IPS-18c (cell line): ENCODE measurements around the gene FHIT.

Experiments used
- H3K4me3 ChIP-seq: 2 replicates; pipeline ENCODE4 v1.7.0; 2013; ENCODE audit warnings: low read depth, mild to moderate bottlenecking, low read length, moderate library complexity; ENCODE audit not compliant: insufficient read depth
- H3K9me3 ChIP-seq: one replicate; pipeline ENCODE4 v1.6.1; 2013; ENCODE audit warnings: mild to moderate bottlenecking, low read length, moderate library complexity; ENCODE audit not compliant: control insufficient read depth, insufficient read depth

Gene FHIT

DNA sequence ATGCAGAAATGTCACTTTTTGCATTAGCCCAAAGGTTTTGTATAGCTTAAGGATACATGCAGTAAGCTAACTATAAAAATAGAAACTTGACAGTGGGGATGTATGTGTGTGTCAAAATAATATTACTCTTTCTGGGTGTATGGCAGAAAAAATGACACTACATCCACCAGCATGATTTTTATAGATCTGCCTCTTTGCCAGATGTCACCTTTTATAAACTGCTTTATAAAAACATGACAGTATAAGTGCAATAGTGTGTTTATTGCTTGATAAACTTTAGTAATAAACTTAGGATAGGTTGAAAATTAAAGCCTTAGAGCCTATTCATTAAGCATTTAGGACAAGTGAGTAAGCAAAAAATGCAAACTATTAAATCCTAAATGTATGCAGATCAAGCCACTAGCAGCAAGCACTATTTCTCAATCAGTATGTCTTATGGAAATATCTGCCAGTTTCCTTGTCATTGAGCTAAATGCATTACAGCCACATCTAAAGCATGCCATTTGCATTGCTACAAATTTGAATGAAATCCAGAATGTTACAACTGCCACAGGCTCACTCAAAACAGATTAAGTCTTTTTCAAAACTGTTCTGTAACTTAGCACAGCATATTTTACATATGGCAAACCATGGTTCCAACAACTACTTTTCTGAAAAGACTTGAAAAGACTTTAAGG, 935.0 kb downstream of the FHIT start:
- Histone ChIP-seq H3K4me3 (no peak overlapping the region), H3K9me3 (no peaks in the 10 kb centered on the region)

DNA sequence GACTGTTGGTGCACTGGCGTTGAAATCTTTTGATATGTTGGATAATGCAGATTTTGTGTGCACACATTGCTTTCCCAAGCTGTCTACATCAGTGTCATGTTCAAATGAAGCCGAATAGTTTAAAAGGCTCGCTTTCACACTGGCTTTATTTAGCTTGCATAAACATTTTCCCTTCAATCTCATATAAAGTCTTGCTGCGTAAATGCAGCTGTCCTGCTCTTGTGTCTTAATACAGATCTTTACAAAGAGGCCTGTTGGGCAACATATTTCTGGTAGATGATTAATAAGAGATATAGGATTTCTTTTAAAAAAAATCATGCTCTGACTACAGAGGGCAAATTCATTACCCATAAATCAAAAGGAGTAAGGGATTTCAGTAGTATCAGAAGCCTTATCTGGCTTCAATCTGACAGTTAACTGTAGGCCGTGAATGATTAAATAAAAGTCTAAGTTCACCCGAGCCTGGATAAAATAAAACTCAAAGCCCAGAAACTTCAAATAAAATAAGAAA, 937.2 kb downstream of the FHIT start:
- Histone ChIP-seq H3K9me3 (no peaks in the 10 kb centered on the region), H3K4me3 (no peak overlapping the region)

DNA sequence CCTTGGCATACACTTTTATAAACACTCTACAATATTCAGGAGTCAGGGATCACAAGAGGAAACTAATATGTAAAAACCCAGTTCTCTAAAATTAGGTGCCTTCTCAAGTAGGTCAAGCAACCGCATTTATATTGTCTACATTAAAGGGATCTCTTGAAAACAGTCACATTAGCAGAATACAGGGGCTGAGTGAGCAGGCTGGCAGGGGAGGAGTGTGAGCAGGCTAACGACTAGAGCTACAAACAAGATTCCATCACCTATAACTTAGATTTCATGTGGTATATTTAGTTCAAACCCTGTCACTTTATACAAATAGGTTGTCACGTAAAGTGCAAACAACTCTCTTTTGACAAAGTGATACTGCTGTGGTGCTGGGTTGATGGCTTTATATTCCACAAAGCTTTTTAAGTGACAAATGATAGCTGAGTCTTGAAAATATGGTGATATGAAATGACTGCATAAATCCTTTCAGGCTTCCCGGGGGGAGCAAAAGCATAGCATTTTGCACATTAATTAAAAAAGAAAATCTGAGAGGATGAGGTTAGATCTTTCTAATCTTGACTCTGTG, 937.9 kb downstream of the FHIT start:
- Histone ChIP-seq H3K4me3 (no peak overlapping the region), H3K9me3 (no peaks in the 10 kb centered on the region)

DNA sequence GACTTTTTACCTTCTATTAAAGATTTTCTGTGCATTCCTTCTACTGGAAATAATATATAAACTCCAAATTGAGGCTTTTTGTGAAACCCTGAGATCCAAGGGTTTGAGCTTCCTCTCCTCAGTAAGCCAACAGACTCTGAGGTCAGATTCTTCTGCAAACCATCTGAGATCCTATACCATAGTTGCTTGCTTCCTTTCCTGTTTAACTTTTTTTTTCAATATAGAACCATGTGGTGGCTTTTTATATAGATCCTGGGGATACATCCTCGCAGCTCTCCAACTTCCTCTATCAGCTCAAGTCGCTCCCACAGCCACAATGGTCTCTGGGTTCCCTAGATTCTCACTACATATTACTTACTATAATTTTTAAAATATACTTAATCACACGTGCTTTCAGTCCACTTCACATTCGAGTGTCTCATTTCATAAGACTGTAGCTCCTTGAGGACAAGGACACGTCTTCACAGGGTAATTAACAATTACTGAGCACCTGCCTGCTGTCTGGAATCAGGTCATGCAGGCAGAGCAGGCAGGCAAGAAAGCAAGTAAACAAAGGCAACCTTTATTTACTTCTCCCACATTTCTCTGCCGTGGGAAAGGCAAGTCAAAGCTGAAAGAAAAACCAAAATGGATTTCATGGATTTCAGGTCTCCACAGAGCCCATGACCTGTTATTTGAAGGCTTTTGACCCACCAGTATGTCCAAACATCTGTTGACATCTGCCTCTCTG, 941.5 kb downstream of the FHIT start:
- Histone ChIP-seq H3K9me3 (no peaks in the 10 kb centered on the region), H3K4me3 (no peak overlapping the region)

DNA sequence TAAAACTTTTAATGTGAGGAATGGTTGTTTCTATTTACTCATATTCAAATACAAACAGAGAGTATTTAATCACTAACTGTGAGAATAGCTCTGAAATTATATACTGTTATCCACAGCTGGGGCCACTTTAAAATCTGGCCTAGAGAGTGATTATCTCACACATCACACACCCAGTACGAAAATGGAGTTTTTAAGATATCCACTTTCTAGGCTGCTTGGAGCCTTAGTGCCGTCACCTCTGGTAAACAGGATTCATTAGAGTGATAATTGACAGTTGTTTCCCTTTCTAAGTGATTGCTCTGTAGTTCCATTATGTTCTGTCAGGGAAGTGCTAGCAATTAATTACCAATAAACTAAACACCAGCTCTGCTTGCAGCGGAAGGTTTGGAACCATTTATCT, 942.4 kb downstream of the FHIT start:
- H3K9me3 ChIP-seq: no peaks in the 10 kb centered on the region
- no peak overlapping the region for H3K4me3 ChIP-seq

- Histone ChIP-seq H3K9me3 (no peaks in the 10 kb centered on the region), H3K4me3 (no peak overlapping the region)
Measured at GRCh38 chr3:60307562-60308199, 943.6 kb downstream of the FHIT start.

DNA sequence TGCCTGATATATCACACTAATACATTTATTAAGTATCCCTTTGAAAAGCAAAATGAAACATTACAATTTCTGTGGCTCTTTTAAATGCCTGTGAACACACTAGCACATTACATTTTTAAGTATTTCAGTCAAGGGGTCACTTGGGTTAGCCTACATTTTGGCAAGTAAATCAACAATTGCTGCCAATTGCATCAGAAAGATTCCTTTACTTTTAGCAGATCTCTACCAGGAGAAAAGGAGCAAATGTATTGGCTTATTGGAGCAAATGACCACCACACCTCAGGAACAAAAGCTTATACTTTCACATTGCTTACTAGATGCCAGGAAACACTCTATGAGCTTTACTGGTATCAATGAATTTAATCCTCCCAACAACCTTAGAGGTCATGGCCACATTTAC, 947.1 kb downstream of the FHIT start:
- no peaks in the 10 kb centered on the region for H3K9me3 ChIP-seq
- no peak overlapping the region for H3K4me3 ChIP-seq

DNA sequence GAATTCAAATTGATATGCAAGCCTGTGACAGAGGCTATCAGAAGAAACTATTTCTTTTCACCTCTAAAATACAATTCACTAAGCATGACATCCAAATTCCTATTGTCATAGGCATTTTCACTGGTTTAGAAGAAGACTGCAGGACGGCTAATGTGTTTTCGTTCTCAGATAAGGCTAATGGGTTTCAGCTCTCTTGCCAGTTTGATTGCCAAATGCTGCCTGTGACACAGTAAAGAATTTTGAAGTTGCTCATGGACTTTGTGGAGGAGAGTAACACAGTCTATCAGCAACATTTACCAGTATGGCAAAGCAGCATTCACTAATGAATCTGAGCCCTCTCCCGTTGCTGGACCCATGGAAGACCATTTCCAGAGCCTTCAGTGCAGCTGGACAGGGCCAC, 948.1 kb downstream of the FHIT start:
- H3K4me3 ChIP-seq: no peak overlapping the region
- H3K9me3 ChIP-seq: no peaks in the 10 kb centered on the region

- Histone ChIP-seq H3K9me3 (no peaks in the 10 kb centered on the region), H3K4me3 (no peak overlapping the region)
Measured at GRCh38 chr3:60301142-60301541, 950.1 kb downstream of the FHIT start.

- Histone ChIP-seq H3K9me3 (no peaks in the 10 kb centered on the region), H3K4me3 (no peak overlapping the region)
Measured at GRCh38 chr3:60298141-60298540, 953.1 kb downstream of the FHIT start.

GRCh38 chr3:60294181-60294580, 957.1 kb downstream of the FHIT start:
- Histone ChIP-seq H3K9me3 (no peaks in the 10 kb centered on the region), H3K4me3 (no peak overlapping the region)

- no peak overlapping the region for H3K4me3 ChIP-seq
Measured at GRCh38 chr3:60291115-60291514, 960.1 kb downstream of the FHIT start.

GRCh38 chr3:60290122-60290492, 961.1 kb downstream of the FHIT start:
- Histone ChIP-seq H3K9me3 (no peaks in the 10 kb centered on the region), H3K4me3 (no peak overlapping the region)

More at GRCh38 chr3:60291115-60291514, 960.1 kb downstream of the FHIT start:
- H3K9me3 ChIP-seq: no peaks in the 10 kb centered on the region

- H3K9me3 ChIP-seq: no peaks in the 10 kb centered on the region
- no peak overlapping the region for H3K4me3 ChIP-seq
Measured at GRCh38 chr3:60289341-60290121, 961.7 kb downstream of the FHIT start.

- H3K9me3 ChIP-seq: no peaks in the 10 kb centered on the region
- H3K4me3 ChIP-seq: no peak overlapping the region
Measured at GRCh38 chr3:60282866-60283265, 968.4 kb downstream of the FHIT start.

DNA sequence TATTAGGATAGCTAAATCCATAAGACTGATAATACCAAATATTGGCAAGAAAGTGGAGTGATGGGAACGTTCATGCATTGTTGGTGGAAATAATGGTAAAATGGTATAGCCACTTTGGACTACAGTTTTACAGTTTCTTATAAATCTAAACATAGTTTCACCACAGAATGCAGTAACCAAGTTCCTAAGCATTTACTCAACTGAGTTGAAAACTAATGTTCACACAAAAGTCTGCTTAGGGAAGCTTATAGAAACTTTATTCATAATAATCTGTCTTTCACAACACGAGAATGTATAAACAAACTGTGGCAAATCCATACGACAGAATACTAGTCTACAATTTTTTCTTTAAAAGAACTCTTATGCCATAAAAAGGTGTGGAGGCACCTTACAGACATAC, 969.3 kb downstream of the FHIT start:
- H3K4me3 ChIP-seq: no peak overlapping the region
- no peaks in the 10 kb centered on the region for H3K9me3 ChIP-seq

- no peak overlapping the region for H3K4me3 ChIP-seq
- no peaks in the 10 kb centered on the region for H3K9me3 ChIP-seq
Measured at GRCh38 chr3:60277361-60277800, 973.9 kb downstream of the FHIT start.
